HG02884 (cell line): Measurements from ENCODE around the gene CDADC1.

ENCODE experiments used
- ATAC-seq: cut with Tn5 transposase; IDR thresholded peaks from one replicate; pipeline ENCODE4 v1.9.1; 2021; ENCODE audit warnings: mild to moderate bottlenecking, moderate library complexity; ENCODE audit not compliant: unreplicated experiment

The CDADC1 gene

GRCh38 chr13:49247643-49248621 is at the start of gene CDADC1:
CDADC1 (plus strand) TSS chr13:49247925; CDS start chr13:49248038, 113 bp downstream.
- peak; percentile 96 for ATAC-seq

GRCh38 chr13:49206641-49207040 is 41.1 kb upstream of the CDADC1 start:
- no peak for ATAC-seq

GRCh38 chr13:49208619-49209018 is 39.1 kb upstream of the CDADC1 start:
- no peak for ATAC-seq

GRCh38 chr13:49210114-49210513 is 37.6 kb upstream of the CDADC1 start:
- ATAC-seq: no peak

GRCh38 chr13:49210669-49211068 is 37.1 kb upstream of the CDADC1 start:
- ATAC-seq: no peak

- no peak for ATAC-seq
Observed at GRCh38 chr13:49213539-49213938, 34.2 kb upstream of the CDADC1 start.

- ATAC-seq: no peak
Observed at GRCh38 chr13:49213997-49214916, 33.5 kb upstream of the CDADC1 start.

GRCh38 chr13:49214917-49215376 is 32.8 kb upstream of the CDADC1 start:
- no peak for ATAC-seq

GRCh38 chr13:49216334-49216733 is 31.4 kb upstream of the CDADC1 start:
- no peak for ATAC-seq

- no peak for ATAC-seq
Observed at GRCh38 chr13:49217962-49218492, 29.7 kb upstream of the CDADC1 start.

- ATAC-seq: no peak
Observed at GRCh38 chr13:49218493-49219051, 29.2 kb upstream of the CDADC1 start.

GRCh38 chr13:49219647-49220035 is 28.1 kb upstream of the CDADC1 start:
- ATAC-seq: no peak

- ATAC-seq: no peak
Observed at GRCh38 chr13:49220036-49220855, 27.5 kb upstream of the CDADC1 start, which contains the start of gene MLNR. MLNR (plus strand) TSS chr13:49220338; CDS start chr13:49220338, 0 bp downstream.

- ATAC-seq: no peak
Observed at GRCh38 chr13:49220856-49221589, 26.7 kb upstream of the CDADC1 start.

- ATAC-seq: no peak
Observed at GRCh38 chr13:49221590-49221965, 26.1 kb upstream of the CDADC1 start.

GRCh38 chr13:49225223-49226042 is 22.3 kb upstream of the CDADC1 start:
- no peak for ATAC-seq

- no peak for ATAC-seq
Observed at GRCh38 chr13:49226613-49227012, 21.1 kb upstream of the CDADC1 start.

GRCh38 chr13:49234741-49235140 is 13.0 kb upstream of the CDADC1 start:
- ATAC-seq: no peak
